COR-L47 (cell line): ENCODE measurements around the gene TSC22D4.

Experiments used
- DNase-seq: peaks from one replicate; lab custom pipeline; 2025; lab: John Stamatoyannopoulos, UW

TSC22D4 gene

GRCh38 chr7:100492738-100493475 is 13.9 kb upstream of the TSC22D4 start:
- no peak for DNase-seq

- no peak for DNase-seq
Observed at GRCh38 chr7:100491192-100491578, 12.2 kb upstream of the TSC22D4 start.

GRCh38 chr7:100490483-100491191 is 11.6 kb upstream of the TSC22D4 start:
- peak; percentile 37 for DNase-seq

- peak; percentile 98 for DNase-seq
Observed at GRCh38 chr7:100489824-100490223, 10.8 kb upstream of the TSC22D4 start.

- no peak for DNase-seq
Observed at GRCh38 chr7:100489121-100489520, 10.1 kb upstream of the TSC22D4 start.

GRCh38 chr7:100488333-100489095 is 9.5 kb upstream of the TSC22D4 start:
- DNase-seq: no peak

GRCh38 chr7:100486753-100487446 is 7.9 kb upstream of the TSC22D4 start:
- DNase-seq: peak; percentile 16

GRCh38 chr7:100486111-100486636 is 7.2 kb upstream of the TSC22D4 start:
- no peak for DNase-seq

GRCh38 chr7:100485471-100485876 is 6.5 kb upstream of the TSC22D4 start:
- DNase-seq: no peak

- no peak for DNase-seq
Observed at GRCh38 chr7:100484673-100485045, 5.6 kb upstream of the TSC22D4 start.

GRCh38 chr7:100483722-100484672 is 5.0 kb upstream of the TSC22D4 start, which contains the start of gene NYAP1:
TSS of gene NYAP1 (plus strand) at chr7:100483927. CDS start at chr7:100485312, 1,385 bp downstream.
- peak; percentile 49 for DNase-seq

GRCh38 chr7:100483090-100483721 is 4.2 kb upstream of the TSC22D4 start:
- DNase-seq: peak; percentile 49

GRCh38 chr7:100482728-100483089 is 3.7 kb upstream of the TSC22D4 start:
- no peak for DNase-seq

- DNase-seq: no peak
Observed at GRCh38 chr7:100481466-100481865, 2.5 kb upstream of the TSC22D4 start.

- no peak for DNase-seq
Observed at GRCh38 chr7:100477871-100478267, 1.1 kb downstream of the TSC22D4 start.

GRCh38 chr7:100476903-100477870 is 1.8 kb downstream of the TSC22D4 start:
- no peak for DNase-seq

- DNase-seq: no peak
Observed at GRCh38 chr7:100476101-100476780, 2.8 kb downstream of the TSC22D4 start.

GRCh38 chr7:100475549-100475948 is 3.5 kb downstream of the TSC22D4 start:
- DNase-seq: no peak
